SK-N-MC (cell line): ENCODE results near the gene SLC1A2.

Source experiments
- EZH2 ChIP-seq: fragments of 200-600 bp; sonication (generic); IDR thresholded peaks from one replicate; pipeline ENCODE4 v1.6.1; 2017; ENCODE audit warnings: antibody characterized with exemption
- FOXP2 ChIP-seq: optimal IDR thresholded peaks from 2 replicates; pipeline ENCODE3; 2011; ENCODE audit warnings: mild to moderate bottlenecking, moderate library complexity; ENCODE audit not compliant: insufficient read depth; ENCODE audit errors: extremely low read length, control extremely low read depth
- POLR2AphosphoS5 ChIP-seq: IDR thresholded peaks from 2 replicates; pipeline ENCODE4 v1.6.1; 2012; ENCODE audit warnings: mild to moderate bottlenecking, low read depth, low read length, borderline replicate concordance

DNA sequence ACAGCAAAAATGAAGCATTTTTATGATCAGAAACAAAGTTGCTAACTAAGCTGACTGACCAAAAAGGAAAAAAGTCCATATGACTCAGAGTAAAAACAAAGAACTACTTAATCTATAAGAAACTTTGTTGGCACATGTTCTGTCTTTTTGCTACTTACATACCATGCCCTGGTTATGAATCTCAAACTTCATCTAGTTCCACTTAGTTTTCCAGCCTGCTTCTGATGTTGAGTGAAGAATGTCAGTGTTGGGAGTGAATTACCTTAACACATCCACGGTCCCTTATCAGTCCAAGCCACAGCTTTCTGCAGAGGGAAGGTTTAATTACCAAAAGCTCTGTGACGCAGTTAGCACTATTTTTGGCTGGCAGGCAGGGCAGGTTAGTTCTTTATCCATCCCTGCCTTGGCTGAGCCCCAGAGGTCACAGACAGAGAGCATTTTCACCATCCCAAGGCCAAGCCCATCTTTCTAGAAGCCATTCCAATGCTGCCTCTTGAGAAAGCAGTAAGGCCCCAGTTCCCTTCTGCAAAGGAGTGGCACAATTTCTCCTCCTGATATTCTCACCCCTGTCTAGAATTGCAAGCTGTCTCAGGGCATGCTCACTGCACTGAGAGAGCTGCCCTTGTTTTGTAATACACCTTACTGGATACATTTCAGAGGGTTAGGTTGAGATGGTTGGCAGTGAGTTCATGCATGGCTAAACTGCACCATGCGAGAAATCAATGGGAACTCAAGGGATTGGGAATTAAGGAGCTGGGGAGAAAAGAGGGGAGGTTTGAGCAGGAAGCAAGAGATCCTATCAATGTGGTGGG is 67.1 kb downstream of the SLC1A2 start:
- TF ChIP-seq EZH2 (no peak), POLR2AphosphoS5 (no peak), FOXP2 (no peak)
